BLaER1 (cell line): ENCODE results near the gene DUSP10.

Experiments used
- H3K27ac ChIP-seq: shearing (Covaris generic); formaldehyde crosslinking; 2 replicates; pipeline ENCODE4 v1.8.1; 2022
- H3K27me3 ChIP-seq: shearing (Covaris generic); formaldehyde crosslinking; 2 replicates; pipeline ENCODE4 v1.8.1; 2022
- H3K36me3 ChIP-seq: shearing (Covaris generic); formaldehyde crosslinking; 2 replicates; pipeline ENCODE4 v1.8.1; 2022
- H3K4me1 ChIP-seq: shearing (Covaris generic); formaldehyde crosslinking; 2 replicates; pipeline ENCODE4 v1.8.1; 2022
- H3K4me2 ChIP-seq: shearing (Covaris generic); formaldehyde crosslinking; 2 replicates; pipeline ENCODE4 v1.8.1; 2022
- H3K4me3 ChIP-seq: shearing (Covaris generic); formaldehyde crosslinking; 2 replicates; pipeline ENCODE4 v1.8.1; 2022
- H3K9ac ChIP-seq: shearing (Covaris generic); formaldehyde crosslinking; 2 replicates; pipeline ENCODE4 v1.8.1; 2022
- H3K9me3 ChIP-seq: shearing (Covaris generic); formaldehyde crosslinking; 2 replicates; pipeline ENCODE4 v1.8.1; 2022
- H4K20me1 ChIP-seq: shearing (Covaris generic); formaldehyde crosslinking; 2 replicates; pipeline ENCODE4 v1.8.1; 2022
- Cebpa-rat ChIP-seq: shearing (Covaris generic); IDR thresholded peaks from 2 replicates; pipeline ENCODE4 v1.8.1; 2022

The DUSP10 gene

GRCh38 chr1:221688488-221688843 is 53.4 kb downstream of the DUSP10 start:
- Histone ChIP-seq H3K4me1 (no peaks in the 10 kb centered on the region), H4K20me1 (no peaks in the 10 kb centered on the region), H3K27ac (no peak overlapping the region), H3K9me3 (0 out of 2 replicates have a peak, but pooled peaks cover 2% of the 10 kb centered on the region), H3K4me2 (no peak overlapping the region), H3K9ac (no peak overlapping the region), H3K36me3 (no peaks in the 10 kb centered on the region), H3K4me3 (no peak overlapping the region), H3K27me3 (no peaks in the 10 kb centered on the region)
- no peak for TF ChIP-seq Cebpa-rat

- no peaks in the 10 kb centered on the region for H3K27me3 ChIP-seq
- no peaks in the 10 kb centered on the region for H3K36me3 ChIP-seq
- no peaks in the 10 kb centered on the region for H4K20me1 ChIP-seq
- no peak overlapping the region for H3K27ac ChIP-seq
- no peak for TF ChIP-seq Cebpa-rat
- no peak overlapping the region for H3K9ac ChIP-seq
- no peak overlapping the region for H3K4me3 ChIP-seq
- no peak overlapping the region for H3K4me2 ChIP-seq
- no peaks in the 10 kb centered on the region for H3K9me3 ChIP-seq
- no peaks in the 10 kb centered on the region for H3K4me1 ChIP-seq
These were observed 53.9 kb downstream of the DUSP10 start for GRCh38 chr1:221687836-221688487.

GRCh38 chr1:221683681-221684080 is 58.2 kb downstream of the DUSP10 start:
- Histone ChIP-seq H3K4me3 (no peak overlapping the region), H3K4me2 (no peak overlapping the region), H3K27me3 (no peaks in the 10 kb centered on the region), H3K9me3 (no peaks in the 10 kb centered on the region), H3K36me3 (no peaks in the 10 kb centered on the region), H4K20me1 (no peaks in the 10 kb centered on the region), H3K27ac (no peak overlapping the region), H3K9ac (no peak overlapping the region), H3K4me1 (no peaks in the 10 kb centered on the region)
- no peak for TF ChIP-seq Cebpa-rat

- H3K36me3 ChIP-seq = no peaks in the 10 kb centered on the region
- H3K27ac ChIP-seq = no peak overlapping the region
- no peaks in the 10 kb centered on the region for H3K4me1 ChIP-seq
- H4K20me1 ChIP-seq = no peaks in the 10 kb centered on the region
- H3K9ac ChIP-seq = no peak overlapping the region
- H3K4me2 ChIP-seq = no peak overlapping the region
- H3K9me3 ChIP-seq = no peaks in the 10 kb centered on the region
- no peak for TF ChIP-seq Cebpa-rat
- H3K27me3 ChIP-seq = no peaks in the 10 kb centered on the region
- H3K4me3 ChIP-seq = no peak overlapping the region
These were observed 61.8 kb downstream of the DUSP10 start for GRCh38 chr1:221680085-221680484.

- Histone ChIP-seq H3K4me3 (no peak overlapping the region), H3K4me2 (no peak overlapping the region), H3K9me3 (no peaks in the 10 kb centered on the region), H4K20me1 (no peaks in the 10 kb centered on the region), H3K4me1 (no peaks in the 10 kb centered on the region), H3K27me3 (no peaks in the 10 kb centered on the region), H3K27ac (no peak overlapping the region), H3K9ac (no peak overlapping the region), H3K36me3 (no peaks in the 10 kb centered on the region)
- no peak for TF ChIP-seq Cebpa-rat
These were observed 63.9 kb downstream of the DUSP10 start for GRCh38 chr1:221678014-221678413.

- Histone ChIP-seq H3K9me3 (no peaks in the 10 kb centered on the region), H3K4me1 (no peaks in the 10 kb centered on the region), H3K4me3 (no peak overlapping the region), H3K4me2 (no peak overlapping the region), H3K27ac (no peak overlapping the region), H4K20me1 (no peaks in the 10 kb centered on the region), H3K36me3 (no peaks in the 10 kb centered on the region), H3K27me3 (no peaks in the 10 kb centered on the region), H3K9ac (no peak overlapping the region)
- TF ChIP-seq Cebpa-rat = no peak
These were observed 65.7 kb downstream of the DUSP10 start for GRCh38 chr1:221675880-221676800.

GRCh38 chr1:221672965-221673364 is 68.9 kb downstream of the DUSP10 start:
- no peak overlapping the region for H3K4me3 ChIP-seq
- no peaks in the 10 kb centered on the region for H3K9me3 ChIP-seq
- H3K27ac ChIP-seq = no peak overlapping the region
- no peaks in the 10 kb centered on the region for H4K20me1 ChIP-seq
- no peaks in the 10 kb centered on the region for H3K4me1 ChIP-seq
- no peak for TF ChIP-seq Cebpa-rat
- H3K4me2 ChIP-seq = no peak overlapping the region
- H3K27me3 ChIP-seq = no peaks in the 10 kb centered on the region
- no peak overlapping the region for H3K9ac ChIP-seq
- H3K36me3 ChIP-seq = no peaks in the 10 kb centered on the region

GRCh38 chr1:221672239-221672645 is 69.6 kb downstream of the DUSP10 start:
- Histone ChIP-seq H3K4me2 (no peak overlapping the region), H3K36me3 (no peaks in the 10 kb centered on the region), H3K4me1 (no peaks in the 10 kb centered on the region), H4K20me1 (no peaks in the 10 kb centered on the region), H3K27me3 (no peaks in the 10 kb centered on the region), H3K9ac (no peak overlapping the region), H3K9me3 (no peaks in the 10 kb centered on the region), H3K27ac (no peak overlapping the region), H3K4me3 (no peak overlapping the region)
- TF ChIP-seq Cebpa-rat = no peak

GRCh38 chr1:221670081-221670480 is 71.8 kb downstream of the DUSP10 start:
- no peaks in the 10 kb centered on the region for H3K27me3 ChIP-seq
- H3K4me2 ChIP-seq = no peak overlapping the region
- no peaks in the 10 kb centered on the region for H3K9me3 ChIP-seq
- H3K27ac ChIP-seq = no peak overlapping the region
- H4K20me1 ChIP-seq = no peaks in the 10 kb centered on the region
- H3K4me1 ChIP-seq = no peaks in the 10 kb centered on the region
- no peaks in the 10 kb centered on the region for H3K36me3 ChIP-seq
- no peak overlapping the region for H3K9ac ChIP-seq
- no peak overlapping the region for H3K4me3 ChIP-seq
- TF ChIP-seq Cebpa-rat = no peak

GRCh38 chr1:221669441-221669840 is 72.4 kb downstream of the DUSP10 start:
- Histone ChIP-seq H3K27ac (no peak overlapping the region), H3K9me3 (no peaks in the 10 kb centered on the region), H3K36me3 (no peaks in the 10 kb centered on the region), H3K27me3 (no peaks in the 10 kb centered on the region), H3K4me1 (no peaks in the 10 kb centered on the region), H4K20me1 (no peaks in the 10 kb centered on the region), H3K4me2 (no peak overlapping the region), H3K9ac (no peak overlapping the region), H3K4me3 (no peak overlapping the region)
- TF ChIP-seq Cebpa-rat = no peak
